GM18868 (cell line): Measurements from ENCODE around the gene CAPZB.

Experiments used
- ATAC-seq: cut with Tn5 transposase; IDR thresholded peaks from one replicate; pipeline ENCODE4 v1.9.1; 2021; ENCODE audit warnings: mild to moderate bottlenecking, moderate library complexity; ENCODE audit not compliant: unreplicated experiment

CAPZB gene

DNA sequence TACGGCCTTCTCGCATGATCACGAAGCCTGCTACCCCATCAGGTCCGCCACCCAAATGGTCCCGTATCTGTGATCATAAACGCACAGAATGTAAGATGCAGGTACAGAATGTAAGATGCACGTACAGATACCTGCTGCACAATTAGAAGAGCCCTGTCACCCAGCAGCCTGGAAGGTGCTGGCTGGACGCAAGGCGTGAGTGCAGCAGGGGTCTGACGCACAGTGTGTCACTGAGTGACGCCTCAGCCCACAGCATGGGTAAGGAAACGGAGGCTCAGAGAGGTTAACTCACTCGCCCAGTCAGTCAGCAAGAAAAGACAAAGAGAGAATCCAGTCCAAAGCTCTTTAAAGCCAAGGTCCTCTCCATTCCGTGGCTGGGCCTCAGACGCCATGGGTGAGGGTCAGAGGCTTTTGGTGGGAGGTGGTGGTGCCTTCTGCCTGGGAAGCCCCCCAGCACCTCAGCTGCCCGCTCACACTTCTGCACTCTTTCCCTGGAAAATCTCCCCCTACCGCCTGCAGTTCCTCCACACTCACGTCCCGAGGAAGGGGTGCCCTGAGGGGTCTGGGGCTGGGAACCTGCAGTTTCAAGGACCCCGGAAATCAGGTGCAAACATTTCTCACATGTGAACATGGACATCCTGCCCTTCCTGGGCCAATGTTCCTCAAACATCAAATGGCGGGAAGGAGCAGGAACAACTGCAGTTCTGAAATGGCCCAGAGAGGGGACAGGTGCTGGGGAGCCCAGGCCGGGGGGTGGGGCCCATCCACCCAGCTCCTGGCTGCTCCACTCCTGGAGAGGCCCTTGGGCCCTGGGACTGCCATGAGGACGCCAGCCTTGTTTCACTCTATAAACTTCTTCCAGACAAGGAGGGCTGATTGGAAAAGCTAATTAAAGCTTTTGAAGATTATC lies 113.9 kb downstream of the CAPZB start:
- no peak for ATAC-seq

DNA sequence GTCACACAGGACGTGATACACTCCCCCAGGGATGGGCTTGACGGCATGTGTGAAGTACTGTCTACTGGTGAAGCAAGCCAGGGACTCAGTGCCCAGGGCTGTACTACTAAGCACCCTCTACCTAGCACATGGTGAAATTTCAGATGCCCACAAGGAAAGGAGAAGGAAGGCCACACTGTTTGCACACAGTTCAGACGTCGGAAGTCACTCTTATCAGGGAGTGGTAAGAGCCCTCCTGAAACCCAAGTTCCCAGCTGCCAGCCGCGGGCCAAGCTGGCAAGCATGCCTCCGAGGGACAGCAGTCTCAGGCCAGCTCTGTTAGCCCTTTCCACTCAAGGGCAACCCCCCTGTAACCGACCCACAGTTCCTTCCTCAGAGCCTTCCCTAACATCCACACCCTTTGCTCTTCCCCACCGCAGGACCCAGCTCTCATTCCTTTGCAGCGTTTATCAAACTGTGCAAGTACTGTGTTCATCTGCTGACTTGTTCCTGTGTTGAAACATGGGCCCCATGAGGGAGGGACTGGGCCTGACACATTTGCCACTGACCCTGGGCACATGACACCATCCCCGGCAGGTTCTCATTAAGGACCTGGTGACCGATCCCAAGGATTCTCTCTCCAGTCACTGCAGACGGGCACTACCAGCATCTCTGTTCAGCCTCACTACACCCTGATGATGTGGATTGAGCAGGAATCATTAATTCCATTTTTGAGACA lies 114.7 kb downstream of the CAPZB start:
- no peak for ATAC-seq

DNA sequence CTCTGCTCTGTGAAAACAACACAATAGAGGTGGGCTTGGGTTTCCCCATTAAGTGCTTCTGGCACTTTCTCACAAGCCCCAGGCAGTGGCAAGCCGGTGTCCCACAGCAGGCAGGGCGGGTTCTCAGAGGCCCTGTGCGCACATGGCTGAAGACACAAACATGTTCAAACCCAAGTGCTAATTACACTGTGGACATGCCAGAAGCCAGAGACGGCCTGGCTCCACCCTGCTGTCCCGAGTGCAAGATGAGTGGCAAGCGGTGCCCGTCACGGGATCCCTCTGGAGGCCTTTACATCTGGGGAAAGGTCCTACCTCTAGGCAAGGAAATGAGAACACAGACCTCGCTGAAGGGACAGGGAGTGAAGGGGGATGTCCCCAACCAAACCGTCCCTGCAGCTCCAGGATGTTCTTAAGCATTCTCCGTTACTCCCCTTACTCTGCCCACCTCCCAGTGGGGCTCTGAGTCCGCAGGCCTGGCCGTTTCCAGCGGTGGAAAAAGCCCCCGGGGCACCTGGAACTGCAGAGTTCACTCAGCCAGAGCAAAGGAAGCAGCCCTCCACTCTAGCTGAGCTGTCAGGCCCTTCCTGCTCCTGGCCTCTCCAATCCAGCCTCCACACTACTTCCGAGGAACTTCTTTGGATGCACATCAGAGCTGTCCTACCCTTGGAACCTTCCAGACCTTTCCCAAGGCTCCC lies 115.8 kb downstream of the CAPZB start:
- no peak for ATAC-seq

DNA sequence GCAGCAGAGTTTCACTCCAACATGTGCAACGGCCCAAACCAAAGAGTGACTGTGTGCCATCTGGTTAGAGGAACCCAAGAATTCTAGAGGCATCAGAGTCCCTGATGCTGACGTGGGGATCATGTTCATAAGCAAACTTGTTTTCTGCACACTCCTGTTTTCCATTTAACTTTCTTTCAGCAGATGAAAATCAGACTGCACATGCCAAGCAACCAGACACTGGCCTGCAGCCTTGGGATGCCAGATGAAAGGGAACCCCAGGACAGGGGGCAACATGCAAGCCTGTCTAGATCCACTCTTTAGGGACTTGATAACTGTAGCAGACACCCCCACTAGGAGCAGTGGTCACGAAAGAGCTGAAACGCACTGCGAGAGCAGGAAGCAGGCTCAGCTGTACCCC lies 116.4 kb downstream of the CAPZB start:
- ATAC-seq: no peak

DNA sequence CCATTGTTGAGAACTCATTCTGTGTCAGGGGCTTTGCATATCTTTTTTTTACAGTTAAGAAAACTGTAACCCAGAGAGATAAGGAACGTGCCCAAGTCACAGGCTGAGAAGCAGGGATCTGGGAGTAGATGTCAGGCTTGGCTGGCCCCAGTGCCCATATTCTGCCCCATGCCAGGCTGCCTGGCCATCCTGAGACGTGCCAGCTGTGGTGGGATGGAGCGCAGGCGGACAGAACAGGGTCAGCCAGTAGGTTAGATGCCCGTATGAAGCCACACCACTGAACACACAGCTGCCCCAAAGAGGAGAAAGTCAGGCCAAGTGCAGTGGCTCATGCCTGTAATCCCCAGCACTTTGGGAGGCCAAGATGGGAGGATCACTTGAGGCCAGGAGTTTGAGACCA lies 117.3 kb downstream of the CAPZB start:
- ATAC-seq: no peak

DNA sequence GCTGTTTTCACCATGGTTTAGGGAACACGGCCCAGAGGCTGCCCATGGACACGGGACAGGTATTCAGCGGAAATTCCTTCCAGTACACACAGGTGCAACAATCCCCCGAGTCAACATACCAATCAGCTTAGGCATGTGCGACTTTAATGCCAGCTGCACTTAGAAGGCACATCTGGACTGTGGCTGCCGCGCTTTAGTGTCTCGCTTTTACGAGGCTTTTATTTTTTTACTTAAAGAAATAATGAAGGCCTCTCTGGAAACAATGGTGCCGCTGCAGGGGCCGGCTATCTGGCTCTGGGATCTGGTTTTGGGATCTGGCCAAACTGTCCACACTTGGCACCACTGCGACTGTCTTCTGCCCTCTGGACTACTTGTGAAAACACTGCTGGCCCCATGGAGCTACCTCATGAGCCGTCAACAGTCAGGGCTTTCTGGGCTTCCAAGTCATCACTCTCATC lies 117.7 kb downstream of the CAPZB start:
- no peak for ATAC-seq

DNA sequence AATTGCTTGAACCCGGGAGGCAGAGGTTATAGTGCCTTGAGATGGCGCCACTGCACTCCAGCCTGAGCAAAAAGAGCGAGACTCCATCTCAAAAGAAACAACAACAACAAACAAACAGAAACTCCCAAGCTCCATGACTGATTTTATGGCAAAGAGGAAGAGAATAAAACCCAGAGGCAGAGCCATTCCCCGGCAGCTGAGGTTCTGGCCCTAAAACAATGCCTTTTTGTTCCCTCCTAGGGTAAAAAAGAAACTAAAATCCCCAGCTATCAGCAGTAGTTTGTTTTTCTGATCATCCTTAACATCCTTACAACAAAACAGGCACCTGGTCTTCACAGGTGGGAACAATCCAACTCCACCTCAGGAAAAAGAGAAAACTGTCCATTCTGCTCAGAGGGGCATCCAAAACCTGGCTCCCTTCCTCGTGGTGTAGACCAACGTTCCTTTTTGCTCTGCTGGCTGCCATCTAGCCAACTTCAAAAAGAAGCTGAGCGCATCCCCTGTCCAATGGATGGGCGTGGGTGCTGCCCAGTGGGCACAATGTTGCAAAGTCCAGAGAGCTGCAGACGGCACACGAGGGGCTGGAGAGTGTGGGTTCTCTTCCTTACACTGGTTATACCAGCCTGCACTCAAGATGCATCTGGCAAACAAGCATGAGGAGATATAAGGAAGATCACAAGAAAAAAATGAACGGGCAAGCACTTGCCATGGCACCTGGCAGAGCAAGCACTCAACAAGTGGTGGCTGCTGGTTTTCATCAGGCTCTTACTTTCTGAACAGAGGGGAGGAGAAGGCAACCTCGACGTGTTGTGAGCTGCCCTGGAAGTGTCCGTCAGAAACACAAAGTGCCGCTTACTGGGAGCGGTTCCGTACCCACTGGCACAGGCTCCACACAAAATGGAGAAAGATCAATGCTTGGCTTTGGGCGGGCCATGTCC lies 118.5 kb downstream of the CAPZB start:
- ATAC-seq: no peak

DNA sequence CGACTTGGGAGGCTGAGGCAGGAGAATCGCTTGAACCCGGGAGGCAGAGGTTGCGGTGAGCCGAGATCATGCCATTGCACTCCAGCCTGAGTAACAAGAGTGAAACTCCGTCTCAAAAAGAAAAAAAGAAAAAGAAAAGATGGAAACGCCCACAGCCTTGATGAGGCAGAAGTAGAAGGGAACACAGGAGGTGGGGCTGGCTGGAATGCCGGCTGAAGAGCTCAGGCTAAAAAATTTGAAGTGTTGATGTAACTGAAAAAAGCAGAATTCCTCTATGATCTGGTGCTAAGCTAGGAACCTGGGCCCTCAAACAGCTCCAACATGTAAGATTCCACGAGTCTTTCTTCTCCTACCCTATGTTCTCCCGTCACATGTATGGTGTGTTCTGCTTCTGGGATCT lies 119.6 kb downstream of the CAPZB start:
- no peak for ATAC-seq

DNA sequence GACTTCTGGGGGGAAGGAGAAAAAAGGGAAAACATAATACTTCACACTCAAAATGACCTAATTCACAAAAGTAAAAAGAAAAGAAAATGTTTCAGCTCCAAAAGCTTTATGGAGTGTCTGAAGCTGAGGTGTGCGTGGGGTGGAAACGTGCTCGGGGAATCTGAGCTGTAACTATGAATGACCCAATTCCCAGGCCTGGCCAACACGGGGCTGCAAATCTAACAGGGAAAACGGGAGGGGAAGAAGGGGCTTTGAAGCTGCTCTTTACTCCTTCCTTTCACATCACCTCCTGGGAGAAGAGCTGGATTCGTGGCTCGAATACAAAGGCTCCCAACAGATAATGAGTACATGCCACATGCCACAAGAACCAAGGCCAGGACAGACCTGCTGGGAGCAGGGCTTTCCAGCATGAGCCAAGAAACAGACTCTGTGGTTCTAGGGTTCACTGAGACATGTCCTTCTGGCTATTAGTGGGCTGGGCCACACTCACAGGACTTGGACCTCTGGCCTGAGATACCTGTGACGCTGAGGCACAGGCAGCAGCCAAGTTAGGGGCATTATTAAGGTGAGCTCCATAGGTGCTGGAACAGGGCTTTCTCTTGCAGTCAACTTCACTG lies 121.7 kb downstream of the CAPZB start:
- no peak for ATAC-seq

DNA sequence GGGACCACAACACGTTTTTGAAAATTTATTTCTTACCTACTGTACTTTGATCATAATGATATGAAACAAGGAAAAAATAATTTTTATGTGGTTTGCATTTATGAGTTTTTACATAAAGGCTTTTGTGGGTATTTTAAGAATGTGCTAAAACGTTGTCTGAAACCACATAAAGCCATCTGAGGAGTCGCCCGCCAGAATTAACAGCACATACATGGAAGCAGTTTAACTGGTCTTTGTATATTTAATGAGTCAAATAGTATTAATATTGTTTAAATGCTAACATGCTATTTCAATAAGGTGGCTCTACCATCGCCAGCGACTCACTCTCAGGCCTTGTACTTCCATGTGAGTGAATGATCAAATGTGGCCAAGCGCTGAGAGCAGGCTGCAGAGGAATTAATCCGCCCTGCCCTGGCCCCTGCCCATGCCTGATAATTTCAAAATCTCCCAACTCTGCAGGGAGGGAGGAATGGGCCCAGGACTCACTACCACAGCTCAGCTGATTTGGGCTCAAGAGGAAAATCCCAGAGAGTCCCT lies 123.7 kb downstream of the CAPZB start:
- no peak for ATAC-seq

DNA sequence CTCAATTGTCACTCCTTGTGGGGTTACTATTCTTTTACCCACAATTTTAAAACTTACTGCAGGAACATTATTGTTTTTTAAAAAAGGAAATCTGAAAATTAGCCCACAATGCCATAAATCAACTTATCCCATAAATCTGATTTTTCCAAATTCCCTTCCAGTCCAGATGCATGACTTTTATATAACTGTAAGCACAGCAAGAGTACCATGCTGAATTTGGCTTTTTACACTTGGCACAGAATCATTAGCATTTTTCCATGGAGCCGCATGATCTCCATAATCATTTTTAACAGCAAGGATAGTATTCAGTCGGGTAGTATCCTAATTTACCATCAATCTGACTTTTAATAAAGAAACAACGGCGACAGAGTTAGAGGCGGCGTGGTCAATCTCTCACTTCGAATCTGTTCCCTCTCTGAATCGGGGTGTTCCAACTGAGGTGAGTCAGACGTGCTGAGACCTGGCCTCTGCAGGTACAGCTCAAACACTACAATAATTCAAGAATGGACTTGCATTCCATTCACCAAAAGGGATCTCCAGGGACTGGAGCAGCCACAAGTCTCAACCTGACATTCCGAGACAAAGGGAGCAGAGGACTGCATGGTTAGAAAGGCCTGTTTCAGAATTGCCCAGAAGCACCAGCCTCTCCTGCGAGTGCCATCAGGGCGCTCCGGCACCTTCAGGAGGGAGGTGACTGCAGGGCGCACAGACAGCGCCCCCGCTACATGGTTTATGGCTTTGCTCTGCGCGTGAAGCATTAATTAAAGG lies 124.3 kb downstream of the CAPZB start:
- ATAC-seq: no peak

DNA sequence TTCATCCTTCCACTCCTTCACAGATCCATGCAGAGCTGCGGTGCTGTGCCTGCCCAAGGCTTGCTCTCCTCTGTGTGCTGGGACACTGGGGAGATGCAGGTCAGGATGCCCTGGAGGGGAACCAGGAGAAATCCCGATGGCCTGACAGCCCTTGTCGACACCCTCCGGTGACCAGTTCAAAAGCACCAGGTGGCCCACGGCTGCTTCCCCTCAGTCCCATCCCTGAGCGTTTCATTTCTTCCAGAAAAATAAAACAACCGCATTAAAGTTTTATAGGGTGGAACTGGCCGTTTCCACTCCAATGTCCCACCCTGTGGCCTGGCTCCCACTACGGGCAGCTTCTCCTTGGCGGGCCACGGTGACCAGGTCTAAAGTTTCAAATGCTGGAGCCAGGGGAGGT lies 124.9 kb downstream of the CAPZB start:
- no peak for ATAC-seq

DNA sequence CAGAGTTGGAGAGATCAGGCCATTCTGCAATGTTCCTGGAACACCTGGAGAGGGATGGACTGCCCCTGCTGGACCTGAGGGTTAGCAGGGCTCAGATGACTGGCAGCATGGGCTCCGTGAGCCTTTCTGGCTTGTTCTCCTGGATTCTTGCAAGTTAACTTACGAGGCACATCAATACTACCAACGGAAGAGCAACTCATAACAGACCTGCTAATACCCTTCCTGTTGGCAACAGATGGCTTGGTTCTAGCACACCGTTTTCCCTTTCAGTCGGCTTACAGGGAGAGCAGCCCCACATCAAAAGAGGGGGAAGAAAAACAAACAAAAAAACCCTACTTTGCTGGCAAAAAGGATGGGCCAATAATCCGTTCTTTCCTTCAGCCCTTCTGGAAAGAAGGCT lies 125.3 kb downstream of the CAPZB start:
- ATAC-seq: no peak

DNA sequence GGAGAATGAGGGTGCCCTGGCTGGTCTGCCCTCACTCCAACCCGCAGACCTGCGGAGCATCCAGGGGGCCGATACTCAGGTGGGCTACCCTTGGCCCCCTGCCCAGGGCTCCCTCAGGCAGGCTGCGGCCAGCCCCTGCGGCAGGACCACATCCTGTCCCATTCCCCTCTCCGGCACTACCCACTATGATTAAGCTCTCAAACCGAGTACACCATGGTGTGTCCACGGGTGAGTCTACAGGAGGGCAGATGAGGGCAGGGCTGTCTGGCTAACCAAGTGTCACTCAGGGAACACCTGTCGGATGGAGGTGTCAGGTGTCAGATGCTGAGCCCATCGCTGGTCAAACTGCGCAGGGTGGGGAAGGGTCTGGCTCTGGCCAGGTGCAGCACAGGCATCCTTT lies 126.0 kb downstream of the CAPZB start:
- no peak for ATAC-seq

DNA sequence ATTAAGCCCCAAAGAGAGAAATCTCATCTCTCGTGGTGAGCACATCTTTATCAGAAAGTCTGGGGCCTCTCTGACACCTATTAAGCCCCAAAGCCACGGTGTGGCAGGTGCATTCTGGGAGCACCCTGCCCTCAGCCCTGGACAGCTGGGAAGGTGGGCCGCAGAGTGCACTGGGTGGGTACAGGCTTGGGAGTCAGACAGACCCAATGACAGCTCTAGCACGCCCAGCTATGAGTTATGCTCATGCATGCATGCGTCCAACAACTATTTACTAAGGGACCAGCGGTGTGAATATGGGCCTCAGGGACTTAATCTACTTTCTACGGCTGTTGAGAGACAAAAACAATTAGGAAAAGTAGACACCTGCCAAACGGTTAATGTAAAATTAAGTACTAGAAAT lies 126.6 kb downstream of the CAPZB start:
- ATAC-seq: no peak

DNA sequence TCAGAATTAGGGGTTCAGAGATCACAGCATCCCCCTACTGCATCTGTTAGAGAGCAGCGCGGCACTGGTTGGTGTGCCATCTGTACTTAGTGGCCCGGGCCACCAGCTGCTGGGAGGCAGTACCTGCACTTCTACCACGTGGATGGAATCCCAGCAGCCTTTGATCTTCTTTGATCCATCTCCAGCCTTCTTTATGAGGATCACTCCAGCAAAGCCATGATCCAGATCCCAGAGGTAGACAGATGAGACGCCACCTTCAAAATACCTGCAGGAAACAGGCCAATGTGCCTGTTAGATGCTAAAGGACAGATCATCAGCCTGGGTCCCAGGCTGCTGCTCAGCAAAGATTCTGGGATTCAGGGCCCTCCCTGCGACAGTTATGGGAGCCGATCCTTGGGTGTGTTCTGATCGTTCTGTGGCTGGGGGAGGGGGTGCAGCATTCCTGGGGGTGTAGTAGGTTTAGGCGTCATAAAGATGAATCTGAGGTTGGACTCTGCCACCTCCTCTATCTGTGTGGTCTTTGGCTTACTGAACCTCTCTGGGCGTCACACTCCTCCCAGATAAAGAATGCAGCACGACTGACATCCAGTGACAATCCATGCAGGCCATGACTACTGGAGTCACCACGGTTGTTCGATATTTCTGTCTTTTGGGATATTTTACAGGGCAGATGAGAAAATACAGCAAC lies 127.9 kb downstream of the CAPZB start:
- ATAC-seq: no peak

DNA sequence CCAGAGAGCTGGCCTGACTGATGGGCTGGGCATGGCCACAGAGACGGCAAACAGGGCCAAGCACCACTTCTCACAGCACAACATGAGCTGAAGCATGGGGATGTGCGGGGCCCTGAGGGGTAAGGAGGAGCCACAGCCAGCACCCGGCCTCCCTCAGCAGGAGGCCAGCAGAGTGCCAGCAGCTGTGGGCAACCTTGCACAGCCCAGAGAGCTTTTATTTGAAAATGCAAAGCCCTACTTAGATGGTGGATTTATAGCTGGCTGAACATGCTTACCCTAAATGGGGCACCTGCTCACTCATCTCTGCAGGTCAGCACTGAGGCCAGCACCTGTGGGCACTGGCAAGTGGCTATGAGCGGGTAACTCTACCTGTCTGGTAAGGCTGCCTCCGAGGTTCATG lies 129.1 kb downstream of the CAPZB start:
- no peak for ATAC-seq

DNA sequence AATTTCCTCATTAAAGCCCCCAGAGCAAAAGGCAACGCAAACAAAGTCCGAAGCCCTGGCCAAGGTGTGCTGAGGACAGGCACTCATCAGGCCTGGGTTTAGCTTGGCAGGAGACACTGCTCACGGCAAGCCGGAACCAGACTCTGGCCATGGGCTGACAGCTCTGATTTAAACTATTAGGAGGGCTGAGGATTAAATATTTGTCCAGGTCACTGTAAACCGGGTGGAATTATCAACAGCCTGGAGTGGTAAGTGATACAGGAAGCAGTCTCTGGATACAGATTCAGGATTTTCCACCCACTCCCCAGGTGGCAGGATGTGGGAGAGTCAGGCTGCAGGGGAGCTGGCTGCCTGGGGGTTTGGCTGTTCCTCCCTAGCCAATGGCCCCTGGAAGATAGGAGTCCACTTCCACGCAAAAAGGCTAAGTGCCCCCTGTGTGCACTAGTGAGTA lies 130.8 kb downstream of the CAPZB start:
- ATAC-seq: no peak
